SU-DHL-6 (cell line): ENCODE measurements around the gene PHAF1.

ENCODE experiments used
- H2AFZ ChIP-seq: fragments of 200-600 bp; sonication (generic); 2 replicates; pipeline ENCODE4 v1.6.1; 2014; ENCODE audit warnings: low read depth, mild to moderate bottlenecking, moderate library complexity, mixed read lengths, antibody characterized with exemption, low read length; ENCODE audit not compliant: severe bottlenecking
- H3F3A ChIP-seq: fragments of 200-600 bp; shearing (Covaris generic); 2 replicates; pipeline ENCODE4 v1.6.0; 2016; ENCODE audit warnings: antibody characterized with exemption, mild to moderate bottlenecking; ENCODE audit not compliant: insufficient read depth
- H3K27ac ChIP-seq: fragments of 200-600 bp; sonication (generic); 2 replicates; pipeline ENCODE4 v1.5.1; 2016; ENCODE audit warnings: low read depth, mild to moderate bottlenecking, low read length, moderate library complexity, mixed read lengths
- H3K27me3 ChIP-seq: fragments of 200-600 bp; sonication (generic), shearing (Covaris generic); 2 replicates; pipeline ENCODE4 v1.6.0; 2014; ENCODE audit warnings: mild to moderate bottlenecking, low read length
- H3K36me3 ChIP-seq: fragments of 200-600 bp; sonication (generic); 2 replicates; pipeline ENCODE4 v1.6.1; 2014; ENCODE audit warnings: mild to moderate bottlenecking, low read length, mixed read lengths
- H3K4me2 ChIP-seq: fragments of 300-600, 200-600 bp; shearing (Covaris generic), sonication (generic); 2 replicates; pipeline ENCODE4 v1.6.0; 2014; ENCODE audit warnings: low read length, low read depth, mild to moderate bottlenecking; ENCODE audit not compliant: poor library complexity, severe bottlenecking
- H3K4me3 ChIP-seq: fragments of 200-600 bp; sonication (generic); 2 replicates; pipeline ENCODE4 v1.5.1; 2014; ENCODE audit warnings: antibody characterized with exemption, low read length, mild to moderate bottlenecking, mixed read lengths; ENCODE audit not compliant: insufficient read depth, poor library complexity, severe bottlenecking
- H3K79me2 ChIP-seq: fragments of 200-600 bp; sonication (generic); 2 replicates; pipeline ENCODE4 v1.6.1; 2014; ENCODE audit warnings: mild to moderate bottlenecking, low read length, moderate library complexity; ENCODE audit not compliant: insufficient read depth
- H3K9ac ChIP-seq: fragments of 200-600 bp; sonication (generic); 2 replicates; pipeline ENCODE4 v1.7.0; 2014; ENCODE audit warnings: mild to moderate bottlenecking, low read length
- H3K9me2 ChIP-seq: fragments of 200-600 bp; sonication (generic); replicated peaks from 2 replicates; pipeline ENCODE4 v1.6.1; 2014; ENCODE audit warnings: low read length; ENCODE audit not compliant: insufficient read depth
- H3K9me3 ChIP-seq: fragments of 200-600 bp; sonication (generic); 2 replicates; pipeline ENCODE4 v1.6.1; 2014; ENCODE audit warnings: low read length, mixed read lengths; ENCODE audit not compliant: insufficient read depth
- H4K20me1 ChIP-seq: fragments of 200-600 bp; sonication (generic); 2 replicates; pipeline ENCODE4 v1.6.1; 2014; ENCODE audit warnings: low read depth, mild to moderate bottlenecking, antibody characterized with exemption, low read length, moderate library complexity, mixed read lengths
- EZH2phosphoT487 ChIP-seq: fragments of 200-600 bp; sonication (generic), shearing (Covaris generic); conservative IDR thresholded peaks from 2 replicates; pipeline ENCODE4 v1.6.1; 2018; ENCODE audit warnings: mild to moderate bottlenecking, antibody characterized with exemption, low read length, moderate library complexity, mixed read lengths
- TF ChIP-seq, protein P1 (sequence below): fragments of 200-600 bp; sonication (generic); IDR thresholded peaks from one replicate; pipeline ENCODE4 v1.5.1; 2017; ENCODE audit warnings: antibody characterized with exemption, mild to moderate bottlenecking, low read length, moderate library complexity; ENCODE audit not compliant: insufficient read depth, poor library complexity, severe bottlenecking

The PHAF1 gene

GRCh38 chr16:67193536-67193935 lies 83.8 kb downstream of the PHAF1 start:
- TF ChIP-seq, protein P1, sequence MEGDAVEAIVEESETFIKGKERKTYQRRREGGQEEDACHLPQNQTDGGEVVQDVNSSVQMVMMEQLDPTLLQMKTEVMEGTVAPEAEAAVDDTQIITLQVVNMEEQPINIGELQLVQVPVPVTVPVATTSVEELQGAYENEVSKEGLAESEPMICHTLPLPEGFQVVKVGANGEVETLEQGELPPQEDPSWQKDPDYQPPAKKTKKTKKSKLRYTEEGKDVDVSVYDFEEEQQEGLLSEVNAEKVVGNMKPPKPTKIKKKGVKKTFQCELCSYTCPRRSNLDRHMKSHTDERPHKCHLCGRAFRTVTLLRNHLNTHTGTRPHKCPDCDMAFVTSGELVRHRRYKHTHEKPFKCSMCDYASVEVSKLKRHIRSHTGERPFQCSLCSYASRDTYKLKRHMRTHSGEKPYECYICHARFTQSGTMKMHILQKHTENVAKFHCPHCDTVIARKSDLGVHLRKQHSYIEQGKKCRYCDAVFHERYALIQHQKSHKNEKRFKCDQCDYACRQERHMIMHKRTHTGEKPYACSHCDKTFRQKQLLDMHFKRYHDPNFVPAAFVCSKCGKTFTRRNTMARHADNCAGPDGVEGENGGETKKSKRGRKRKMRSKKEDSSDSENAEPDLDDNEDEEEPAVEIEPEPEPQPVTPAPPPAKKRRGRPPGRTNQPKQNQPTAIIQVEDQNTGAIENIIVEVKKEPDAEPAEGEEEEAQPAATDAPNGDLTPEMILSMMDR, result no peak
- TF ChIP-seq EZH2phosphoT487, result no peak
- no peak overlapping the region for H2AFZ ChIP-seq
- H3K36me3 ChIP-seq, result no peaks in the 10 kb centered on the region
- H3K79me2 ChIP-seq, result peaks cover 24% of the 10 kb centered on the region
- H3K9me3 ChIP-seq, result no peaks in the 10 kb centered on the region
- H3K4me3 ChIP-seq, result peak overlapping the region; percentile 92
- H3K9ac ChIP-seq, result peak overlapping the region; percentile 94
- no peaks in the 10 kb centered on the region for H4K20me1 ChIP-seq
- no peaks in the 10 kb centered on the region for H3F3A ChIP-seq
- H3K9me2 ChIP-seq, result no peaks in the 10 kb centered on the region
- no peaks in the 10 kb centered on the region for H3K27me3 ChIP-seq
- no peak overlapping the region for H3K27ac ChIP-seq
- peak overlapping the region; percentile 92 for H3K4me2 ChIP-seq

DNA sequence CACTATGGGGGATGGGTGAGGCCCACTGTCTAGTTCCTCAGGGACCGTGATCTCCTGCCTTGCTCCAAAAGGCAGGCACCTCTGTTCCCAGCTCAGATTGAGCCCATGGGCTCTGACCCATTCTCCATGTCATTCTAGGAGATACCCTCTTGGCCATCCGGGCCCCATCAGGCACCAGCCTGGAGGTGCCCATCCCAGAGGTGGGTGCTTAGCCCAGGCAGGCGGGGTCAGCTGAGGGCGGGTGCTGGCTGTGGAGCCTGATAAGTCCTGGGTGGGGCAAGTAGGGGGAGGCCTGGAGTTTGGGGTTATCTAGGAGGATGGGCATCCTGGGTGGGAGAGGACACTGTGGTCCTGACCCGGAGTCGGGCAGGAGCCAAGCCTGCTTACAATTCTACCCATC lies 84.5 kb downstream of the PHAF1 start:
- Histone ChIP-seq H3K27me3 (no peaks in the 10 kb centered on the region), H4K20me1 (no peaks in the 10 kb centered on the region), H3K9me3 (no peaks in the 10 kb centered on the region), H3K9me2 (no peaks in the 10 kb centered on the region), H2AFZ (no peak overlapping the region), H3K27ac (no peak overlapping the region), H3K9ac (no peak overlapping the region), H3K36me3 (no peaks in the 10 kb centered on the region), H3F3A (no peaks in the 10 kb centered on the region), H3K79me2 (peaks cover 24% of the 10 kb centered on the region), H3K4me3 (no peak overlapping the region), H3K4me2 (no peak overlapping the region)
- no peak for TF ChIP-seq EZH2phosphoT487
- TF ChIP-seq, protein P1, result no peak

DNA sequence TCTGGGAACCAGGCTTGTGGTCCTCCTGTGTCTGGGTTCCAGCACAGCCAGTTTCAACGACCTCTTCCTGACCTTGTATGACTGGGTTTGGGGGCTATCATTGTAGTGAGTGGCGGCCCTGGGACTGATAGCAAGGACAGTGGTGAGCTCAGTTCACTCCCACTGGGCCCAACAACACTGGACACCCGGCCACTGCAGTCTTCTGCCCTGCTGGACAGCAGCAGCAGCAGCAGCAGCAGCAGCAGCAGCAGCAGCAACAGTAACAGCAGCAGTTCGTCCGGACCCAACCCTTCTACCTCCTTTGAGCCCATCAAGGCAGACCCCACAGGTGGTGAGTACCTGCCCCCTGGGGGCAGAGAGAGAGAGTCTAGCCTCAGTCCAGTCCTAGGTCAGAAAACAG lies 85.9 kb downstream of the PHAF1 start:
- H3K79me2 ChIP-seq, result peaks cover 24% of the 10 kb centered on the region
- no peaks in the 10 kb centered on the region for H3F3A ChIP-seq
- H2AFZ ChIP-seq, result no peak overlapping the region
- no peak overlapping the region for H3K4me2 ChIP-seq
- no peaks in the 10 kb centered on the region for H3K36me3 ChIP-seq
- no peaks in the 10 kb centered on the region for H4K20me1 ChIP-seq
- no peak overlapping the region for H3K27ac ChIP-seq
- TF ChIP-seq EZH2phosphoT487, result no peak
- TF ChIP-seq, protein P1, result no peak
- H3K9ac ChIP-seq, result no peak overlapping the region
- no peak overlapping the region for H3K4me3 ChIP-seq
- H3K9me2 ChIP-seq, result no peaks in the 10 kb centered on the region
- no peaks in the 10 kb centered on the region for H3K27me3 ChIP-seq
- no peaks in the 10 kb centered on the region for H3K9me3 ChIP-seq

DNA sequence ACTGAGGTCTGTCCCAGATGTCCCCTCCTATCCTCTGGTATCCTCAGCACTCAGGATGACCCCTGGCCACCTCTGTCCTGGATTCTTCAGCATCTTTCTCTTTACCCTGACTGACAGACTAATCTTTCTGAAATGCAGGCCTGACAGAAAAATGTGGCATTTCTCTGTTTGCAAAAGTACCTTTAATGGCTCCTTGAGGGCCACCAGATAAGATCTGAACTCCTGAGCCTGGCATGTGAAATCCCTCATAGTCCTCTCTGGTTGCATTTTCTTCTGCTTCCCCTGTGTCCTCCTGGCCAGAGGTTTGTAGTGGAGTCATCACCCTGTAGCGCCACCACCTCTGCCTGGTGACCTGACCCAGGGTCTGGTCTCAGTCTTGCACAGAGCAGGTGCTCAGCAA lies 87.1 kb downstream of the PHAF1 start:
- Histone ChIP-seq H3K27me3 (no peaks in the 10 kb centered on the region), H3F3A (no peaks in the 10 kb centered on the region), H3K27ac (no peak overlapping the region), H3K9me2 (no peaks in the 10 kb centered on the region), H2AFZ (no peak overlapping the region), H3K9me3 (no peaks in the 10 kb centered on the region), H3K79me2 (peaks cover 24% of the 10 kb centered on the region), H3K4me3 (no peak overlapping the region), H3K9ac (no peak overlapping the region), H3K36me3 (no peaks in the 10 kb centered on the region), H4K20me1 (no peaks in the 10 kb centered on the region), H3K4me2 (no peak overlapping the region)
- TF ChIP-seq, protein P1, result no peak
- TF ChIP-seq EZH2phosphoT487, result no peak
